ENCODE data around the gene UMAD1. TPM values are rescaled to one million over a fixed set of nuclear protein-coding genes. Genes with fewer than 3 reads are reported as not detected.
"Not testable (repeated sequence)": the region's sequence is repeated elsewhere in the genome, so short reads cannot be mapped to it uniquely, and the experiment has no call there.

UMAD1 gene
- total RNA-seq, 1 donor from 2014 or later = 10.0 TPM

GRCh38 chr7:7816816-7817536 lies 176.4 kb downstream of the UMAD1 start:
- Mint-ChIP-seq H3K4me1 (peaks cover 3% of the 10 kb centered on the region), H3K27ac (no peak overlapping the region), H3K27me3 (ENCODE audit: low read depth) (no peaks in the 10 kb centered on the region), H3K9me3 (peaks cover 12% of the 10 kb centered on the region), H3K4me3 (no peak overlapping the region), H3K36me3 (peaks cover 13% of the 10 kb centered on the region)
- DNase-seq (ENCODE audit: low spot score in 2 of 2, unreplicated experiment in 2 of 2) = no peak
- TF ChIP-seq CTCF (IDR thresholded peaks at IDR 0.05; ENCODE audit: unreplicated experiment) = no peak

GRCh38 chr7:7817748-7818147 lies 177.2 kb downstream of the UMAD1 start:
- no peak for DNase-seq (ENCODE audit: low spot score in 2 of 2, unreplicated experiment in 2 of 2)
- H3K27me3 Mint-ChIP-seq (ENCODE audit: low read depth) = no peaks in the 10 kb centered on the region
- no peak for TF ChIP-seq CTCF (IDR thresholded peaks at IDR 0.05; ENCODE audit: unreplicated experiment)
- H3K4me1 Mint-ChIP-seq = peaks cover 11% of the 10 kb centered on the region
- H3K9me3 Mint-ChIP-seq = peaks cover 12% of the 10 kb centered on the region
- H3K36me3 Mint-ChIP-seq = peaks cover 13% of the 10 kb centered on the region
- no peak overlapping the region for H3K27ac Mint-ChIP-seq
- H3K4me3 Mint-ChIP-seq = no peak overlapping the region

GRCh38 chr7:7818179-7818578 lies 177.6 kb downstream of the UMAD1 start:
- DNase-seq (ENCODE audit: low spot score in 2 of 2, unreplicated experiment in 2 of 2); H3K4me3 Mint-ChIP-seq; H3K27me3 Mint-ChIP-seq (ENCODE audit: low read depth); H3K27ac Mint-ChIP-seq: not testable (repeated sequence)
- H3K4me1 Mint-ChIP-seq = peaks cover 14% of the 10 kb centered on the region
- peaks cover 13% of the 10 kb centered on the region for H3K36me3 Mint-ChIP-seq
- H3K9me3 Mint-ChIP-seq = peaks cover 12% of the 10 kb centered on the region

GRCh38 chr7:7819442-7820247 lies 179.1 kb downstream of the UMAD1 start:
- Mint-ChIP-seq H3K36me3 (peaks cover 12% of the 10 kb centered on the region), H3K27ac (no peak overlapping the region), H3K27me3 (ENCODE audit: low read depth) (no peaks in the 10 kb centered on the region), H3K4me1 (peaks cover 14% of the 10 kb centered on the region), H3K9me3 (peaks cover 12% of the 10 kb centered on the region), H3K4me3 (no peak overlapping the region)
- no peak for TF ChIP-seq CTCF (IDR thresholded peaks at IDR 0.05; ENCODE audit: unreplicated experiment)
- DNase-seq (ENCODE audit: low spot score in 2 of 2, unreplicated experiment in 2 of 2) = no peak

GRCh38 chr7:7820409-7820808 lies 179.9 kb downstream of the UMAD1 start:
- no peak for TF ChIP-seq CTCF (IDR thresholded peaks at IDR 0.05; ENCODE audit: unreplicated experiment)

GRCh38 chr7:7820939-7821338 lies 180.4 kb downstream of the UMAD1 start:
- no peak for TF ChIP-seq CTCF (IDR thresholded peaks at IDR 0.05; ENCODE audit: unreplicated experiment)
- H3K27ac Mint-ChIP-seq = no peak overlapping the region
- peaks cover 6% of the 10 kb centered on the region for H3K9me3 Mint-ChIP-seq
- no peak overlapping the region for H3K4me3 Mint-ChIP-seq
- H3K27me3 Mint-ChIP-seq (ENCODE audit: low read depth) = no peaks in the 10 kb centered on the region
- H3K36me3 Mint-ChIP-seq = peaks cover 7% of the 10 kb centered on the region
- peaks cover 14% of the 10 kb centered on the region for H3K4me1 Mint-ChIP-seq
- no peak for DNase-seq (ENCODE audit: low spot score in 2 of 2, unreplicated experiment in 2 of 2)

More at GRCh38 chr7:7820409-7820808, 179.9 kb downstream of the UMAD1 start:
- H3K27ac Mint-ChIP-seq = no peak overlapping the region
- H3K4me3 Mint-ChIP-seq = no peak overlapping the region
- peaks cover 8% of the 10 kb centered on the region for H3K36me3 Mint-ChIP-seq
- DNase-seq (ENCODE audit: low spot score in 2 of 2, unreplicated experiment in 2 of 2) = no peak
- peaks cover 14% of the 10 kb centered on the region for H3K4me1 Mint-ChIP-seq
- H3K9me3 Mint-ChIP-seq = peaks cover 11% of the 10 kb centered on the region
- H3K27me3 Mint-ChIP-seq (ENCODE audit: low read depth) = no peaks in the 10 kb centered on the region
